GM12891 (cell line): ENCODE data around the gene MOCS1.

Source experiments
- POLR2A ChIP-seq: IDR thresholded peaks from 2 replicates; pipeline ENCODE4 v1.6.1; 2011; ENCODE audit warnings: low read depth, low read length, control low read depth
- POLR2AphosphoS5 ChIP-seq: IDR thresholded peaks from 2 replicates; pipeline ENCODE4 v1.6.1; 2011; ENCODE audit warnings: low read depth, low read length, control low read depth
- SPI1 ChIP-seq: IDR thresholded peaks from 2 replicates; pipeline ENCODE4 v1.6.1; 2011; ENCODE audit warnings: low read depth, low read length, control low read depth
- TAF1 ChIP-seq: IDR thresholded peaks from 2 replicates; pipeline ENCODE4 v1.6.1; 2011; ENCODE audit warnings: low read depth, low read length, control low read depth

GRCh38 chr6:39941138-39941537, 6.9 kb upstream of the MOCS1 start:
- TF ChIP-seq TAF1 (no peak), POLR2AphosphoS5 (no peak), POLR2A (no peak), SPI1 (no peak)
